ENCODE measurements around the gene KNDC1. TPM values are rescaled to one million over a fixed set of nuclear protein-coding genes. Genes with fewer than 3 reads are reported as not detected.

Gene KNDC1
- total RNA-seq, 5 donors from 2014 or later (not counting 1 experiment from before 2014, with no cell fraction given), result 0.09 to 1.2 (median 0.35) TPM

- H3K4me1 ChIP-seq (ENCODE audit: control insufficient read depth in 1 of 2, extremely low read depth in 1 of 2, insufficient read depth in 2 of 2, low read length in 2 of 2), result no peaks in the 10 kb centered on the region
- no peaks in the 10 kb centered on the region for H3K9me3 Mint-ChIP-seq
- H3K4me3 Mint-ChIP-seq, result no peak overlapping the region
- ATAC-seq (replicated peaks in 1 of 4) (no peak), DNase-seq (no peak)
- H3K4me1 Mint-ChIP-seq, result no peaks in the 10 kb centered on the region
- WGBS (ENCODE audit: insufficient coverage), result 84% methylated on average over 15 of the region's 15 CpGs
- no peak overlapping the region for H3K27ac ChIP-seq (ENCODE audit: low read length)
- H3K9me3 ChIP-seq, result no peaks in the 10 kb centered on the region
- ChIA-PET CTCF (no interaction called here), POLR2A (no interaction called here)
- H3K36me3 ChIP-seq (ENCODE audit: control insufficient read depth in 2 of 2, extremely low read depth in 1 of 2, insufficient read depth in 1 of 2, low read length in 1 of 2), result no peaks in the 10 kb centered on the region
- no peak overlapping the region for H3K27ac Mint-ChIP-seq
- H3K27me3 Mint-ChIP-seq, result peaks cover 4 to 6% of the 10 kb centered on the region in 2 donors
- H3K36me3 Mint-ChIP-seq, result no peaks in the 10 kb centered on the region
- no peak overlapping the region for H3K4me3 ChIP-seq (ENCODE audit: control insufficient read depth in 1 of 2, extremely low read depth in 1 of 2, low read length in 1 of 2)
- H3K27me3 ChIP-seq (replicated peaks in 1 of 2; ENCODE audit: control insufficient read depth in 2 of 2, extremely low read depth in 1 of 2, insufficient read depth in 2 of 2, low read length in 1 of 2), result peaks cover 0 to 8% of the 10 kb centered on the region in 2 experiments
These were observed 40.6 kb downstream of the KNDC1 start for GRCh38 chr10:133200621-133201031.

DNA sequence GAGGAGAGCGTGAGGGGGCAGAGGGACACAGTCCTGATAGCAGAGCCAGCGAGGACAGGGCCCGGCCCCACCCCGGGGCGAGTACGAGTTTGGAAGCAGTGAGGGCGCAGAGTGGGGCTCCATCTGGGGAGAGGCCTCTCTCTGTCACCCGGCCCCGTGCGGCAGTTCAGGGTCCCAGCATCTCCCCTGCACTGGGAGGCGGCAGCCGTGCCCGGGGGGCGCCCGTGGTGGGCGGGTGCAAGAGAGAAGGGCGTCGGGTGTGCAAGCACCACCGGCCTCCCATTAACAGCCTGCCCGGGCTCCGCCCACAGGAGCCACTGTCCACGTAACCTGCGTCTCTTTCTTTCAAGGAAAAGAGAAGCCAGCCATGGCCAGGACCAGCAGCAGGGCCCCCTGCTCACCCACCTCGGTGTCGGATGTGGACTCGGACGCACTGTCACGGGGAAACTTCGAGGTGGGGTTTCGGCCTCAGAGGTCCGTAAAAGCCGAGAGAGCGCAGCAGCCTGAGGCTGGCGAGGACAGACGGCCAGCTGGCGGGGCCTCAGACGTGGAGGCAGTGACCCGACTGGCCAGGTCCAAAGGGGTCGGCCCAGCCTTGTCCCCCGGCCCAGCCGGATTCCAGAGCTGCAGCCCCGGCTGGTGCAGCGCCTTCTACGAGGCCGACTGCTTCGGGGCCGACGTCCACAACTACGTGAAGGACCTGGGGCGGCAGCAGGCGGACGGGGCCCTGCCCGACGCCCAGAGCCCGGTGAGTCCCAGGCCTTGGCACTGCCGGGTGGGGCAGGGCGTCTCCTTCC, 41.3 kb downstream of the KNDC1 start:
- H3K4me3 Mint-ChIP-seq, result no peak overlapping the region
- peaks cover 2 to 6% of the 10 kb centered on the region in 2 donors for H3K27me3 Mint-ChIP-seq
- CTCF ChIA-PET, result no interaction called here
- H3K4me1 ChIP-seq (ENCODE audit: control insufficient read depth in 1 of 2, extremely low read depth in 1 of 2, insufficient read depth in 2 of 2, low read length in 2 of 2), result no peaks in the 10 kb centered on the region
- H3K36me3 ChIP-seq (ENCODE audit: control insufficient read depth in 2 of 2, extremely low read depth in 1 of 2, insufficient read depth in 1 of 2, low read length in 1 of 2), result no peaks in the 10 kb centered on the region
- DNase-seq, result no peak
- H3K27ac ChIP-seq (ENCODE audit: low read length), result no peak overlapping the region
- H3K9me3 Mint-ChIP-seq, result no peaks in the 10 kb centered on the region
- no peak for ATAC-seq (replicated peaks in 1 of 4)
- POLR2A ChIA-PET, result no interaction called here
- no peaks in the 10 kb centered on the region for H3K36me3 Mint-ChIP-seq
- H3K4me3 ChIP-seq (ENCODE audit: control insufficient read depth in 1 of 2, extremely low read depth in 1 of 2, low read length in 1 of 2), result no peak overlapping the region
- H3K27ac Mint-ChIP-seq, result no peak overlapping the region
- H3K4me1 Mint-ChIP-seq, result no peaks in the 10 kb centered on the region
- whole genome bisulfite sequencing (ENCODE audit: insufficient coverage), result 88% methylated on average over 56 of the region's 57 CpGs
- no peaks in the 10 kb centered on the region for H3K9me3 ChIP-seq
- H3K27me3 ChIP-seq (replicated peaks in 1 of 2; ENCODE audit: control insufficient read depth in 2 of 2, extremely low read depth in 1 of 2, insufficient read depth in 2 of 2, low read length in 1 of 2), result peaks cover 0 to 8% of the 10 kb centered on the region in 2 experiments

DNA sequence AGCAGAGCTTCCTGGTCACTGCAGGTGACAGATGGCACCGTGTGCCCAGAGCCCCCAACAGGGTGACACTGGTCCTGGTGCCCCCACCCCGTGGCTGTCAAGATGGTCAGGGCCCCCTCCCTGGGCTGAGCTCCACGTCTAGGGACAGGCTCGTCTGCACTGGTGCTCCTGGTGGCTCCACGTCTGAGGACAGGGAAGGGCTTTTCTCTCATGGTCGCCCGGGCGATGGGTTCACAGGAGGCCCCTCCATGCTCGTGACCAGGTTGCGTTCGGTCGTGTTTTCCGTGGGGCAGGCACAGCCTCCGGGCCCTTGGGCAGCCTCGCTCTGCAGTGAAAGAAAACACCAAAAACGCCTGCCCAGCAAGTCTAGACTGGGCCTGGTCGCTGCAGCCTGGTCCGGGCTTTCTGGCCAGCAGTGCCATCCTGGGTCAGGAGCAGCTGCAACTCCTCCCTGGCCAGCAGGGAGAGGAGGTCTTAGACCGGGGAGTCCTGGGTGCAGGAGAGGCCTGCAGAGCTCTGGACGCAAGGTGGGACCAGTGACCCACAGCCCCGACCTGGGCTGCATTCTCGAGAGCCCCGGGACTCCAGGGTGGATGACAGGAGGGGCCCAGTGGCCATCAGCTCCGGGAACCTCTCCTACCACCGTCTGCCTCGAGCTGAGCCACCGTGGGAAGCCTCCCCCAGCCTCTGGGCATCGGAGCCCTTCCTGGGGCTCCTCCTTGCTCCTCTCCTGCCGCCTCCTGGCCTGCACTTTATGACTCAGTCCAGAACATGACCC, 42.1 kb downstream of the KNDC1 start:
- ATAC-seq (replicated peaks in 1 of 4) (no peak), DNase-seq (no peak)
- CTCF ChIA-PET, result no interaction called here
- H3K27me3 ChIP-seq (replicated peaks in 1 of 2; ENCODE audit: control insufficient read depth in 2 of 2, extremely low read depth in 1 of 2, insufficient read depth in 2 of 2, low read length in 1 of 2), result peaks cover 0 to 10% of the 10 kb centered on the region in 2 experiments
- Mint-ChIP-seq H3K4me3 (no peak overlapping the region), H3K36me3 (no peaks in the 10 kb centered on the region), H3K4me1 (no peaks in the 10 kb centered on the region), H3K27ac (no peak overlapping the region), H3K27me3 (peaks cover 0 to 5% of the 10 kb centered on the region in 2 donors), H3K9me3 (no peaks in the 10 kb centered on the region)
- POLR2A ChIA-PET, result no interaction called here
- H3K36me3 ChIP-seq (ENCODE audit: control insufficient read depth in 2 of 2, extremely low read depth in 1 of 2, insufficient read depth in 1 of 2, low read length in 1 of 2), result no peaks in the 10 kb centered on the region
- H3K27ac ChIP-seq (ENCODE audit: low read length), result no peak overlapping the region
- no peak overlapping the region for H3K4me3 ChIP-seq (ENCODE audit: control insufficient read depth in 1 of 2, extremely low read depth in 1 of 2, low read length in 1 of 2)
- WGBS (ENCODE audit: insufficient coverage), result 72% methylated on average over 24 of the region's 29 CpGs
- no peaks in the 10 kb centered on the region for H3K4me1 ChIP-seq (ENCODE audit: control insufficient read depth in 1 of 2, extremely low read depth in 1 of 2, insufficient read depth in 2 of 2, low read length in 2 of 2)
- no peaks in the 10 kb centered on the region for H3K9me3 ChIP-seq

GRCh38 chr10:133202778-133203651, 43.0 kb downstream of the KNDC1 start:
- Histone ChIP-seq H3K36me3 (ENCODE audit: control insufficient read depth in 2 of 2, extremely low read depth in 1 of 2, insufficient read depth in 1 of 2, low read length in 1 of 2) (no peaks in the 10 kb centered on the region), H3K4me1 (ENCODE audit: control insufficient read depth in 1 of 2, extremely low read depth in 1 of 2, insufficient read depth in 2 of 2, low read length in 2 of 2) (no peaks in the 10 kb centered on the region), H3K9me3 (no peaks in the 10 kb centered on the region), H3K4me3 (ENCODE audit: control insufficient read depth in 1 of 2, extremely low read depth in 1 of 2, low read length in 1 of 2) (no peak overlapping the region), H3K27me3 (replicated peaks in 1 of 2; ENCODE audit: control insufficient read depth in 2 of 2, extremely low read depth in 1 of 2, insufficient read depth in 2 of 2, low read length in 1 of 2) (peaks cover 0 to 11% of the 10 kb centered on the region in 2 experiments), H3K27ac (ENCODE audit: low read length) (no peak overlapping the region)
- Mint-ChIP-seq H3K4me1 (no peaks in the 10 kb centered on the region), H3K27me3 (peaks cover 0 to 5% of the 10 kb centered on the region in 2 donors), H3K27ac (no peak overlapping the region), H3K4me3 (no peak overlapping the region), H3K9me3 (no peaks in the 10 kb centered on the region), H3K36me3 (no peaks in the 10 kb centered on the region)
- POLR2A ChIA-PET, result no interaction called here
- CTCF ChIA-PET, result no interaction called here
- ATAC-seq (replicated peaks in 1 of 4) (no peak), DNase-seq (no peak)
- 86% methylated on average over 58 of the region's 62 CpGs for WGBS (ENCODE audit: insufficient coverage)

DNA sequence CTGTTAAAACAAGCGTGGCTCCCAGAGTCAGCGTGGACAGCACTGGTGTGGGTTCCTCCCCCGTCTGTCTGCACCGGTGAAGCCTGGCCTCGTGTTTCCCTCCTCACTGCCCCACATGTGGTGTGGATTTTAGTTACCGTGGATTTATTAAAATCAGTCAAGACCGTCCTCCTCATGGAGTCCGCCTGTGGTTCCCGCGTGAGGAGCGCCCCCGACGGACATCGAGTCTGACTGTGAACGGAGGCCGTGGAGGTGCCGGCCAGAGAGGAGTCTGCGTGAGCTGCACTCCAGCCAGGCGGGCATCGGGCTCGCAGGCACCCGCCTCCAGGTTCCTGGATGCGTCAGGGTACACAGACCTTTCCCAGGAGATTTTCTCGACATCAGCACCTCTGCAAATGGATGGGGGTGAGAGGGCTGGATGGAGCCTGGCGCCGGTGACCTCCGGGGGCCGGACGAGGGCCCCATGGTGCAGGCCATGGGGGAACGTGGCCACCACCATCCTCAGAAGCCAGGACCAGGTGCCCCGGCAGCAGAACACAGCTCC, 43.7 kb downstream of the KNDC1 start:
- 91% methylated on average over 26 of the region's 31 CpGs for WGBS (ENCODE audit: insufficient coverage)
- DNase-seq (no peak), ATAC-seq (replicated peaks in 1 of 4) (no peak)
- Histone ChIP-seq H3K36me3 (ENCODE audit: control insufficient read depth in 2 of 2, extremely low read depth in 1 of 2, insufficient read depth in 1 of 2, low read length in 1 of 2) (no peaks in the 10 kb centered on the region), H3K4me1 (ENCODE audit: control insufficient read depth in 1 of 2, extremely low read depth in 1 of 2, insufficient read depth in 2 of 2, low read length in 2 of 2) (no peaks in the 10 kb centered on the region), H3K9me3 (no peaks in the 10 kb centered on the region), H3K4me3 (ENCODE audit: control insufficient read depth in 1 of 2, extremely low read depth in 1 of 2, low read length in 1 of 2) (no peak overlapping the region), H3K27ac (ENCODE audit: low read length) (no peak overlapping the region), H3K27me3 (replicated peaks in 1 of 2; ENCODE audit: control insufficient read depth in 2 of 2, extremely low read depth in 1 of 2, insufficient read depth in 2 of 2, low read length in 1 of 2) (peaks cover 0 to 9% of the 10 kb centered on the region in 2 experiments)
- Mint-ChIP-seq H3K27ac (no peak overlapping the region), H3K36me3 (no peaks in the 10 kb centered on the region), H3K27me3 (peaks cover 0 to 5% of the 10 kb centered on the region in 2 donors), H3K4me3 (no peak overlapping the region), H3K9me3 (no peaks in the 10 kb centered on the region), H3K4me1 (no peaks in the 10 kb centered on the region)
- ChIA-PET CTCF (no interaction called here), POLR2A (no interaction called here)
